Hepatocyte (in vitro differentiated cells): ENCODE measurements around the gene EHMT2.
"Not testable (repeated sequence)": the region's sequence is repeated elsewhere in the genome, so short reads cannot be mapped to it uniquely, and the experiment has no call there.

Experiments
- CTCF ChIP-seq: fragments of 200-600 bp; sonication (generic); IDR thresholded peaks from 2 replicates; pipeline ENCODE4 v1.5.1; 2016; ENCODE audit warnings: antibody characterized with exemption, mild to moderate bottlenecking; ENCODE audit not compliant: poor library complexity
- EZH2 ChIP-seq: fragments of 200-600 bp; sonication (generic); IDR thresholded peaks from 2 replicates; pipeline ENCODE4 v1.6.1; 2016; ENCODE audit warnings: antibody characterized with exemption, mild to moderate bottlenecking, borderline replicate concordance

DNA sequence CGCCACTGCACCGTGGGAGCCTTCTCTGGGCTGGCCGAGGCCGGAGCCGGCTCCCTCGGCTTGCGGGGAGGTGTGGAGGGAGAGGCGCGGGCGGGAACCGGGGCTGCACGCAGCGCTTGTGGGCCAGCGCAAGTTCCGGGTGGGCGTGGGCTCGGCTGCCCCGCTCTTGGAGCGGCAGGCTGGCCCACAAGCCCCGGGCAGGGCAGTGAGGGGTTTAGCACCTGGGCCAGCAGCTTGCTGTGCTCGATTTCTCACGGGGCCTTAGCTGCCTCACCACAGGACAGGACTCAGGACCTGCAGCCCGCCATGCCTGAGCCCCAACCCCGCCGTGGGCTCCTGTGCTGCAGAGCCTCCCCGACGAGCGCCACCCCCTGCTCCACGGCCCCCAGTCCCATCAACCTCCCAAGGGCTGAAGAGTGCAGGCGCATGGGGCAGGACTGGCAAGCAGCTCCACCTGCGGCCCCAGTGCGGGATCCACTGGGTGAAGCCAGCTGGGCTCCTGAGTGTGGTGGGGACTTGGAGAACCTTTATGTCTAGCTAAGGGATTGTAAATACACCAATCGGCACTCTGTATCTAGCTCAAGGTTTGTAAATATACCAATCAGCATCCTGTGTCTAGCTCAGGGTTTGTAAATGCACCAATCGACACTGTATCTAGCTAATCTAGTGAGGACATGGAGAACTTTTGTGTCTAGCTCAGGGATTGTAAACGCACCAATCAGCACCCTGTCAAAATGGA lies 45.3 kb downstream of the EHMT2 start:
- TF ChIP-seq CTCF, EZH2: not testable (repeated sequence)
